Lower lobe of right lung (tissue), 2 donors: Measurements from ENCODE around the gene PLA2G1B. TPM values are rescaled to one million over a fixed set of nuclear protein-coding genes. Genes with fewer than 3 reads are reported as not detected.
A peak's percentile ranks its signal among the peaks of the same experiment; 100 is the strongest.

Source experiments
- ATAC-seq, 2 donors: fragments of 200-7000 bp; cut with Tn5 transposase; one replicate each; pipeline ENCODE4 v1.9.1; 2020 to 2022; ENCODE audit warnings: mild to moderate bottlenecking in 2 of 2, moderate library complexity in 2 of 2
- DNase-seq: peaks from one replicate; pipeline ENCODE4 v3.0.0-alpha.2; 2020
- H3K27ac ChIP-seq: fragments of 200-600 bp; one replicate; pipeline ENCODE4 v1.8.0; 2022
- H3K27me3 ChIP-seq: fragments of 200-600 bp; one replicate; pipeline ENCODE4 v1.8.0; 2022; ENCODE audit warnings: low read depth
- H3K36me3 ChIP-seq: fragments of 200-600 bp; one replicate; pipeline ENCODE4 v1.8.0; 2022; ENCODE audit warnings: mild to moderate bottlenecking
- H3K4me1 ChIP-seq: fragments of 200-600 bp; one replicate; pipeline ENCODE4 v1.8.0; 2022
- H3K4me3 ChIP-seq: fragments of 200-600 bp; one replicate; pipeline ENCODE4 v1.8.0; 2022; ENCODE audit warnings: mild to moderate bottlenecking
- H3K9me3 ChIP-seq: fragments of 200-600 bp; one replicate; pipeline ENCODE4 v1.8.0; 2022
- CTCF ChIP-seq: fragments of 200-600 bp; IDR thresholded peaks from one replicate; pipeline ENCODE4 v1.8.0; 2022; ENCODE audit warnings: antibody characterized with exemption, mild to moderate bottlenecking
- intact Hi-C: fragments of 100-400 bp; cut with DNase I; formaldehyde crosslinking; loops from one replicate; pipeline ENCODE4 v1.11.0; 2022
- total RNA-seq: library from RNA; stranded (reverse); fragmentation: NEBNext Ultra II Directional; extraction: Animal tissue kit (Norgen Biotek cat#: 25700); gene quantifications from one replicate; pipeline ENCODE4 v1.2.1, GENCODE V29; 2021
- donor health status: DM: no; HTN: yes; CAD: no; lungs with severe emphysema.

The PLA2G1B gene
- total RNA-seq, 1 donor from 2014 or later = 42.2 TPM

GRCh38 chr12:120286768-120287490 is 40.6 kb downstream of the PLA2G1B start:
- no peak for DNase-seq
- Histone ChIP-seq H3K27ac (no peak overlapping the region), H3K4me1 (peaks cover 7% of the 10 kb centered on the region), H3K4me3 (no peak overlapping the region), H3K27me3 (no peaks in the 10 kb centered on the region), H3K9me3 (no peaks in the 10 kb centered on the region), H3K36me3 (no peaks in the 10 kb centered on the region)
- intact Hi-C loops = no loop called here
- TF ChIP-seq CTCF = no peak
- no peak for ATAC-seq

GRCh38 chr12:120284381-120284780 is 43.2 kb downstream of the PLA2G1B start:
- Histone ChIP-seq H3K9me3 (no peaks in the 10 kb centered on the region), H3K27ac (no peak overlapping the region), H3K4me1 (no peaks in the 10 kb centered on the region), H3K27me3 (no peaks in the 10 kb centered on the region), H3K36me3 (no peaks in the 10 kb centered on the region), H3K4me3 (no peak overlapping the region)
- ATAC-seq (no peak), DNase-seq (no peak)
- intact Hi-C loops = no loop called here
- TF ChIP-seq CTCF = no peak

- no peaks in the 10 kb centered on the region for H3K4me1 ChIP-seq
- no peaks in the 10 kb centered on the region for H3K36me3 ChIP-seq
- H3K27me3 ChIP-seq = no peaks in the 10 kb centered on the region
- no peak overlapping the region for H3K4me3 ChIP-seq
- intact Hi-C loops = no loop called here
- ATAC-seq = peak; percentile 78 to 84
- DNase-seq = no peak
- no peak for TF ChIP-seq CTCF
- H3K27ac ChIP-seq = no peak overlapping the region
- no peaks in the 10 kb centered on the region for H3K9me3 ChIP-seq
Observed at GRCh38 chr12:120283318-120283717, 44.3 kb downstream of the PLA2G1B start.

- no peak for ATAC-seq
- H3K36me3 ChIP-seq = no peaks in the 10 kb centered on the region
- H3K27ac ChIP-seq = no peak overlapping the region
- no peak for TF ChIP-seq CTCF
- H3K27me3 ChIP-seq = no peaks in the 10 kb centered on the region
- no peaks in the 10 kb centered on the region for H3K9me3 ChIP-seq
- DNase-seq = no peak
- no peak overlapping the region for H3K4me3 ChIP-seq
- intact Hi-C loops = no loop called here
- no peaks in the 10 kb centered on the region for H3K4me1 ChIP-seq
Observed at GRCh38 chr12:120278137-120279069, 49.2 kb downstream of the PLA2G1B start.

GRCh38 chr12:120276734-120277133 is 50.8 kb downstream of the PLA2G1B start:
- ATAC-seq (peak in 1 of 2 donors; percentile 22), DNase-seq (no peak)
- no peak for TF ChIP-seq CTCF
- Histone ChIP-seq H3K9me3 (no peaks in the 10 kb centered on the region), H3K36me3 (no peaks in the 10 kb centered on the region), H3K4me1 (no peaks in the 10 kb centered on the region), H3K27me3 (no peaks in the 10 kb centered on the region), H3K27ac (no peak overlapping the region), H3K4me3 (no peak overlapping the region)
- intact Hi-C loops = no loop called here

Other genes with a start within 250 kb of the PLA2G1B start
- gene RAB35, start 211.0 kb downstream of the PLA2G1B start, total RNA-seq = 48.2 TPM
- 73.6 TPM for gene GCN1, start 133.1 kb downstream of the PLA2G1B start, total RNA-seq
- gene RPLP0, start 126.7 kb downstream of the PLA2G1B start, total RNA-seq = 1,285 TPM
- 105 TPM for gene PXN, start 62.0 kb downstream of the PLA2G1B start, total RNA-seq
- gene RNU4-2, start 35.9 kb downstream of the PLA2G1B start, total RNA-seq = 15,469 TPM
- gene RNU4-1, start 34.5 kb downstream of the PLA2G1B start, total RNA-seq = 2,881 TPM
- gene SIRT4, start 25.5 kb downstream of the PLA2G1B start, total RNA-seq = 2.1 TPM
- 0.44 TPM for gene MSI1, start 41.4 kb upstream of the PLA2G1B start, total RNA-seq
- gene COX6A1, start 110.3 kb upstream of the PLA2G1B start, total RNA-seq = 263 TPM
- 20.4 TPM for gene TRIAP1, start 118.6 kb upstream of the PLA2G1B start, total RNA-seq
- 31.7 TPM for gene GATC, start 118.7 kb upstream of the PLA2G1B start, total RNA-seq
- 115 TPM for gene SRSF9, start 142.0 kb upstream of the PLA2G1B start, total RNA-seq
- gene DYNLL1, start 168.3 kb upstream of the PLA2G1B start, total RNA-seq = 285 TPM
- 24.1 TPM for gene COQ5, start 201.4 kb upstream of the PLA2G1B start, total RNA-seq
- 175 TPM for gene RNF10, start 206.6 kb upstream of the PLA2G1B start, total RNA-seq